K562 (cell line): ENCODE results near the gene GYS1. TPM values are rescaled to one million over a fixed set of nuclear protein-coding genes. Genes with fewer than 3 reads are reported as not detected.

Source experiments
- ATAC-seq: fragments of 200-7000 bp; cut with Tn5 transposase; 3 replicates; pipeline ENCODE4 v1.9.1; 2020; ENCODE audit warnings: moderate library complexity
- BruUV-seq: library from RNA; stranded (reverse); fragments of 400-500 nt; replicated peaks from 2 replicates; lab custom pipeline; 2021; lab: Mats Ljungman, UMichigan
- CTCF ChIA-PET: fragments of 300-600 bp; formaldehyde crosslinking; extraction: SDS; loops from one replicate; lab custom pipeline; 2021; ENCODE audit warnings: low intra/inter-chr PET ratio; lab: Yijun Ruan, JAX
- POLR2A ChIA-PET: fragments of 300-600, 350-650 bp; sonication (Branson Sonifier 250); formaldehyde crosslinking; extraction: SDS; loops from one replicate; lab custom pipeline; 2021; ENCODE audit warnings: antibody characterized with exemption, inconsistent platforms; lab: Yijun Ruan, JAX
- DNase-seq, 4 experiments: peaks; one replicate each; pipeline versions ENCODE4 v3.0.0 to v3.0.0-alpha.2; 2011 to 2018; ENCODE audit warnings: low spot score in 3 of 4, mixed read lengths in 3 of 4; ENCODE audit errors: extremely low read depth in 1 of 4
- FAIRE-seq: peaks from 2 replicates; lab custom pipeline; 2011; peaks lifted over from hg19 to GRCh38; lab: Jason Lieb, UNC
- H2AFZ ChIP-seq: 2 replicates; pipeline ENCODE4 v1.6.0; 2011; ENCODE audit warnings: low read depth, low read length, control low read depth, inconsistent platforms
- H3K27ac ChIP-seq: fragments of 200-600 bp; 3 replicates; pipeline ENCODE4 v1.8.0; 2011; ENCODE audit warnings: low read depth, mild to moderate bottlenecking, control low read depth, inconsistent platforms, low read length, moderate library complexity, mixed read lengths; ENCODE audit errors: extremely low read depth
- H3K27me3 ChIP-seq, 2 experiments: fragments of 300-600 bp in 1 of 2; 2 replicates in 1 of 2; 3 replicates in 1 of 2; pipeline versions ENCODE4 v1.6.0 to v1.8.0; 2011; ENCODE audit warnings: inconsistent platforms in 2 of 2, low read length in 2 of 2, mild to moderate bottlenecking in 1 of 2, mixed read lengths in 1 of 2, moderate library complexity in 1 of 2; ENCODE audit not compliant: control insufficient read depth in 2 of 2, insufficient read depth in 2 of 2
- H3K36me3 ChIP-seq: fragments of 300-600 bp; 3 replicates; pipeline ENCODE4 v1.8.0; 2011; ENCODE audit warnings: mild to moderate bottlenecking, low read length, inconsistent platforms; ENCODE audit not compliant: control insufficient read depth, insufficient read depth
- H3K4me1 ChIP-seq, 2 experiments: fragments of 200-600 bp in 1 of 2; replicated peaks in 1 of 2; 2 replicates in 1 of 2; 3 replicates in 1 of 2; pipeline versions ENCODE4 v1.5.1 to v1.8.0; 2011; ENCODE audit warnings: inconsistent platforms in 2 of 2, low read length in 2 of 2, mild to moderate bottlenecking in 1 of 2, mixed read lengths in 1 of 2, moderate library complexity in 1 of 2; ENCODE audit not compliant: control insufficient read depth in 2 of 2, insufficient read depth in 2 of 2
- H3K4me2 ChIP-seq: 2 replicates; pipeline ENCODE4 v1.6.1; 2011; ENCODE audit warnings: low read length, control low read depth, inconsistent platforms, mixed read lengths; ENCODE audit not compliant: insufficient read depth
- H3K4me3 ChIP-seq: fragments of 200-600 bp; sonication (generic), shearing (Covaris generic); 2 replicates; pipeline ENCODE4 v1.5.1; 2016; ENCODE audit warnings: control low read depth, inconsistent platforms
- H3K79me2 ChIP-seq: fragments of 200-600 bp; 3 replicates; pipeline ENCODE4 v1.8.0; 2011; ENCODE audit warnings: low read length, inconsistent platforms; ENCODE audit not compliant: control insufficient read depth, insufficient read depth
- H3K9ac ChIP-seq, 2 experiments: 2 replicates each; pipeline versions ENCODE4 v1.6.0 to v1.6.1; 2011; ENCODE audit warnings: low read depth in 2 of 2, low read length in 2 of 2, control low read depth in 1 of 2, inconsistent platforms in 1 of 2, mild to moderate bottlenecking in 1 of 2, mixed read lengths in 1 of 2; ENCODE audit not compliant: insufficient read depth in 1 of 2
- H3K9me1 ChIP-seq: one replicate; pipeline ENCODE4 v1.6.0; 2011; ENCODE audit warnings: inconsistent platforms, mild to moderate bottlenecking, low read length, moderate library complexity; ENCODE audit not compliant: control insufficient read depth, insufficient read depth
- H3K9me3 ChIP-seq: replicated peaks from 2 replicates; pipeline ENCODE4 v1.5.1; 2011; ENCODE audit warnings: low read depth, low read length, inconsistent platforms; ENCODE audit not compliant: control insufficient read depth, insufficient read depth
- H4K20me1 ChIP-seq: replicated peaks from 2 replicates; pipeline ENCODE4 v1.6.1; 2011; ENCODE audit warnings: low read length, inconsistent platforms, mixed read lengths; ENCODE audit not compliant: control insufficient read depth, insufficient read depth
- DDX20 ChIP-seq: fragments of 450-650 bp; IDR thresholded peaks from 2 replicates; pipeline ENCODE4 v1.6.1; 2016; ENCODE audit warnings: missing genetic modification characterization, low read depth, mild to moderate bottlenecking, missing compliant biosample characterization, moderate library complexity
- DMBX1 ChIP-seq: fragments of 250-450 bp; sonication (Bioruptor Pico); IDR thresholded peaks from 2 replicates; pipeline ENCODE4 v1.8.0; 2022; ENCODE audit warnings: inconsistent platforms, mild to moderate bottlenecking, moderate library complexity, borderline replicate concordance
- GTF2E2 ChIP-seq: fragments of 200-800 bp; sonication (Bioruptor generic); IDR thresholded peaks from 2 replicates; pipeline ENCODE4 v1.6.1; 2016; ENCODE audit warnings: missing genetic modification characterization, missing compliant biosample characterization
- MCM7 ChIP-seq, 2 experiments: fragments of 450-650 bp; IDR thresholded peaks; 2 replicates each; pipeline ENCODE4 v1.6.1; 2016 to 2018
- NRF1 ChIP-seq, 2 experiments: fragments of 450-650 bp; IDR thresholded peaks in 1 of 2; conservative IDR thresholded peaks in 1 of 2; 2 replicates each; pipeline ENCODE4 v1.6.1; 2014; ENCODE audit warnings: mild to moderate bottlenecking in 2 of 2
- POLR2G ChIP-seq: fragments of 200-400 bp; formaldehyde crosslinking; IDR thresholded peaks from 2 replicates; pipeline ENCODE4 v1.6.1; 2017; ENCODE audit warnings: low read depth, mild to moderate bottlenecking, antibody characterized with exemption, low read length, moderate library complexity
- RBFOX2 ChIP-seq: fragments of 200-400 bp; formaldehyde crosslinking; IDR thresholded peaks from 2 replicates; pipeline ENCODE4 v1.6.1; 2017; ENCODE audit warnings: low read depth, mild to moderate bottlenecking, low read length, moderate library complexity
- SIX5 ChIP-seq, 2 experiments: IDR thresholded peaks; 2 replicates each; pipeline ENCODE4 v1.6.1; 2011; ENCODE audit warnings: low read length in 2 of 2, borderline replicate concordance in 1 of 2, low read depth in 1 of 2, mild to moderate bottlenecking in 1 of 2, moderate library complexity in 1 of 2; ENCODE audit not compliant: insufficient read depth in 1 of 2
- TFAM ChIP-seq: fragments of 250-450 bp; sonication (Bioruptor Pico); conservative IDR thresholded peaks from 2 replicates; pipeline ENCODE4 v1.5.0; 2021; ENCODE audit warnings: mild to moderate bottlenecking, moderate library complexity
- ZC3H8 ChIP-seq: fragments of 450-650 bp; IDR thresholded peaks from 2 replicates; pipeline ENCODE4 v1.6.1; 2017
- ZNF449 ChIP-seq: fragments of 250-450 bp; sonication (Bioruptor Pico); IDR thresholded peaks from 2 replicates; pipeline ENCODE4 v1.8.0; 2022; ENCODE audit warnings: moderate library complexity, mild to moderate bottlenecking, inconsistent platforms
- WGBS: fragments of 100-300 bp; shearing (Covaris generic); methylation state at CpG from one replicate; pipeline ENCODE4 v1.1.6; 2016; ENCODE audit warnings: low coverage, mixed read lengths; ENCODE audit not compliant: insufficient coverage; ENCODE audit errors: missing lambda C conversion rate; 5-methylcytosine and 5-hydroxymethylcytosine counted together
- in situ Hi-C: fragments of 300-500 bp; cut with MboI; formaldehyde crosslinking; loops from 4 replicates; pipeline ENCODE4 v1.15.0; 2018; ENCODE audit warnings: inconsistent platforms, mixed read lengths
- intact Hi-C: fragments of 100-400 bp; cut with micrococcal nuclease; formaldehyde crosslinking; loops from 2 replicates; pipeline ENCODE4 v1.14.2; 2022
- polyA plus RNA-seq, 8 experiments: library from polyadenylated mRNA; depleted of rRNA in 4 of 8; stranded (reverse) in 5 of 8; unstranded in 3 of 8; fragments of >200 nt; fragmentation: Nextera tagmentation in 2 of 8; fragmentation: Illumina TruSeq in 1 of 8; extraction: Ambion mirVana in 2 of 8; extraction: Trizol in 1 of 8; gene quantifications; 2 replicates each; pipeline versions ENCODE4 v1.2.1 to v1.2.3, GENCODE V29; 2011 to 2014; ENCODE audit warnings: inconsistent platforms in 1 of 8, missing spikeins in 1 of 8
- total RNA-seq, 7 experiments: library from RNA; depleted of rRNA in 6 of 7; stranded (reverse); fragments of >200 nt in 6 of 7; fragmentation: Illumina TruSeq in 2 of 7; extraction: Trizol in 2 of 7; gene quantifications; 2 replicates each; pipeline versions ENCODE4 v1.2.1 to v1.2.3, GENCODE V29; 2011 to 2021; ENCODE audit warnings: low replicate concordance in 1 of 7

The GYS1 gene
- total and polyA plus RNA-seq, 9 of the 15 experiments (the other 6 are each of a cell fraction or from before 2014, with no cell fraction given), result 1.9 to 31.1 (median 15.2) TPM

DNA sequence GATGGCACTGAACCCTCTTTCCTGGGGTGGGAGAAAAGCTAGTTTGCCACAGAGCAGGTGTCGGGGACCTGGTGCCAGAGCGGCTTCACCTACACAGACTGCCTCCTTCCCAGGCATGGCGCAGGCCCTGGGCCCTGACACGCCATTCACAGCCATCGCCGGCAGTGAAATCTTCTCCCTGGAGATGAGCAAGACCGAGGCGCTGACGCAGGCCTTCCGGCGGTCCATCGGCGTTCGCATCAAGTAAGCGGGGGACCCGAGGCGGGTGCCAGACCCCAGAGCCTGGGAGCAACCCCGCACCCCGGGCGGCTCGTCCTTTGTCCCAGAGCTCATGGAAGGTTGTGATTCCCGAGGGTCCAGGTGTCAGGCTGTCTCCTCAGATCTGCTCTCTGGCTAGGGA is 13.8 kb upstream of the GYS1 start:
- Histone ChIP-seq H3K4me1 (peaks cover 0 to 6% of the 10 kb centered on the region in 2 experiments; a peak in 1 of 5 replicates), H3K79me2 (no peaks in the 10 kb centered on the region), H3K4me2 (no peak overlapping the region), H3K9ac (no peak overlapping the region), H2AFZ (no peak overlapping the region), H3K27ac (no peak overlapping the region), H3K4me3 (no peak overlapping the region), H4K20me1 (no peaks in the 10 kb centered on the region)
- intact Hi-C loops, result no loop called here
- no peak for ATAC-seq
- POLR2A ChIA-PET, result interaction anchor here (1.3 kb wide), 2 partner anchors 9 to 13 kb away, joined by 4 to 5 read pairs; partner anchors contain the start of genes GYS1 and RUVBL2
- peak; percentile 29; the same call in 1 of the 2 replicates for TF ChIP-seq POLR2G
- peak; percentile 45 for TF ChIP-seq RBFOX2
- no peak for TF ChIP-seq SIX5 (IDR thresholded peaks at IDR 0.05; ENCODE audit: borderline replicate concordance in 1 of 2, insufficient read depth in 1 of 2, low read depth in 1 of 2, low read length in 2 of 2)
- TF ChIP-seq, all 486 proteins: peak for 2
- H3K27me3 ChIP-seq, result no peaks in the 10 kb centered on the region
- no peaks in the 10 kb centered on the region for H3K9me3 ChIP-seq
- DNase-seq, result no peak
- peaks cover 85% of the 10 kb centered on the region for H3K36me3 ChIP-seq
- in situ Hi-C loops, result no loop called here
- WGBS, result 98% methylated on average over 21 of the region's 22 CpGs
- BruUV-seq, result no TSS peak
- FAIRE-seq, result no peak
- peaks cover 4% of the 10 kb centered on the region for H3K9me1 ChIP-seq
- CTCF ChIA-PET, result no interaction called here

DNA sequence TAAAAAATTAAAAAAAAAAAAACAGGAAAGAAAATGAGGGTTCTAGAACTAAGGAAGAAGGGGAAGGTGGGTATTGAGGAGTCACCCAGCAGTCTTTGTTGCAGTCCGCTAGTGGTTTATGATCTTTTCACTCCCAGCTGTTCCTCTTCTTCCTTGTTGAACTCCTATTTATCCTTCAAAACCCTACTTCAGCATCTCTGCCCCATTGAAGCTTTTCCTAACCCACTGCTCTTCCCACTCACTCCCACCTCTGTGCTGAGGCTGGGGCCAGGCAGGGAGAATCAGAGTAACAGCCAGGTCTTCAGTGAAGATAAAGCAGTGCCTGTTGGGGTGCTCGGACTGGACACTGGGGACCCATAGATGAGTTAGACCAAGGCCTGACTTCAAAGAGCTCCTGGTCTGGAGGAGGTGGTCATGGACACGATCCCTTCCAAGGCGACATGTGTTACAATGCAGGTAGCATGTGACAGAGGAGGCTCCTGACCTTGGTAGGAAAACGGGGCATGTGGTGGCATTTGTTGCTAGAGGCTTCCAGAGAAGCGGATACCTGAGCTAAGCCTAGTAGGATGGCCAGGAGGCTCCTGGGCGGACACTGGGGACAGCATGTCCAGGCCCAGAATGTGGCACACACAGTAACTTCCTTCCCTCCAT is 12.0 kb upstream of the GYS1 start:
- BruUV-seq, result TSS peak; percentile 27
- POLR2A ChIA-PET, result interaction anchor here (0.6 kb wide), 1 partner anchor 9 kb away, joined by 5 read pairs; no protein-coding TSS in a partner anchor
- TF ChIP-seq MCM7 (IDR thresholded peaks at IDR 0.05), result no peak
- TF ChIP-seq ZC3H8, result no peak
- no peak for TF ChIP-seq DDX20 (tag)
- no peak for TF ChIP-seq NRF1 (conservative IDR thresholded peaks at IDR 0.05 in 1 of 2, IDR thresholded peaks at IDR 0.05 in 1 of 2)
- no peak for TF ChIP-seq ZNF449 (CRISPR knock-in tag)
- TF ChIP-seq DMBX1 (CRISPR knock-in tag), result no peak
- TF ChIP-seq TFAM (CRISPR knock-in tag), result no peak
- TF ChIP-seq GTF2E2 (tag), result no peak

More for the DNA sequence above, 12.0 kb upstream of the GYS1 start:
- H3K36me3 ChIP-seq, result peaks cover 77% of the 10 kb centered on the region
- H3K4me2 ChIP-seq, result no peak overlapping the region
- ATAC-seq, result no peak
- H3K9ac ChIP-seq, result no peak overlapping the region
- no peak overlapping the region for H2AFZ ChIP-seq
- H3K27me3 ChIP-seq, result no peaks in the 10 kb centered on the region
- H3K4me1 ChIP-seq, result peaks cover 0 to 4% of the 10 kb centered on the region in 2 experiments; a peak in 1 of 5 replicates
- WGBS, result 88% methylated on average over 7 of the region's 7 CpGs
- H4K20me1 ChIP-seq, result no peaks in the 10 kb centered on the region
- DNase-seq, result no peak
- H3K27ac ChIP-seq, result no peak overlapping the region
- in situ Hi-C loops, result no loop called here
- H3K9me3 ChIP-seq, result no peaks in the 10 kb centered on the region
- H3K79me2 ChIP-seq, result peaks cover under 1% of the 10 kb centered on the region; the same call in 1 of the 3 replicates
- FAIRE-seq, result no peak
- CTCF ChIA-PET, result no interaction called here
- intact Hi-C loops, result no loop called here
- no peak overlapping the region for H3K4me3 ChIP-seq
- peaks cover 4% of the 10 kb centered on the region for H3K9me1 ChIP-seq
